ENCODE data around the gene GRIK4. TPM values are rescaled to one million over a fixed set of nuclear protein-coding genes. Genes with fewer than 3 reads are reported as not detected.

GRIK4 gene
- total RNA-seq, 1 donor from 2014 or later = 2.2 TPM

- peaks cover 12% of the 10 kb centered on the region for H3K4me1 Mint-ChIP-seq (ENCODE audit: low read depth, unreplicated experiment)
- no peak for FAIRE-seq
- no peaks in the 10 kb centered on the region for H3K36me3 ChIP-seq (ENCODE audit: insufficient read depth, low read length)
- H3K4me1 ChIP-seq (ENCODE audit: insufficient read depth, low read length) = no peaks in the 10 kb centered on the region
- no peak overlapping the region for H3K27ac Mint-ChIP-seq (ENCODE audit: unreplicated experiment)
- H3K4me3 ChIP-seq (ENCODE audit: insufficient read depth, low read depth, low read length) = no peak overlapping the region
- H3K27me3 ChIP-seq (ENCODE audit: insufficient read depth, low read length) = no peaks in the 10 kb centered on the region
- H3K36me3 Mint-ChIP-seq (ENCODE audit: low read depth, unreplicated experiment) = peaks cover 8% of the 10 kb centered on the region
- no peak overlapping the region for H3K9ac ChIP-seq (ENCODE audit: low read length)
- no peak overlapping the region for H3K4me3 Mint-ChIP-seq (ENCODE audit: unreplicated experiment)
- H3K9me3 ChIP-seq (ENCODE audit: insufficient read depth, low read depth, low read length) = no peaks in the 10 kb centered on the region
- no peaks in the 10 kb centered on the region for H3K9me3 Mint-ChIP-seq (ENCODE audit: unreplicated experiment)
- TF ChIP-seq CTCF (IDR thresholded peaks at IDR 0.05; ENCODE audit: insufficient read depth, low read depth, low read length) = no peak
- TF ChIP-seq EZH2 (IDR thresholded peaks at IDR 0.05; ENCODE audit: insufficient read depth, low read length) = no peak
- peaks cover 13% of the 10 kb centered on the region for H3K27me3 Mint-ChIP-seq (ENCODE audit: low read depth, unreplicated experiment)
- H3K4me2 ChIP-seq (ENCODE audit: low read length) = no peak overlapping the region
- no peaks in the 10 kb centered on the region for H3K79me2 ChIP-seq (ENCODE audit: insufficient read depth, low read length)
- H3K27ac ChIP-seq (ENCODE audit: low read depth, low read length) = no peak overlapping the region
- no peak overlapping the region for H2AFZ ChIP-seq (ENCODE audit: low read depth, low read length)
- DNase-seq (ENCODE audit: low read depth) = peak; percentile 39
- no peaks in the 10 kb centered on the region for H4K20me1 ChIP-seq (ENCODE audit: insufficient read depth, low read length)
These were observed 351.8 kb downstream of the GRIK4 start for GRCh38 chr11:120863359-120863758.

- Histone ChIP-seq H3K79me2 (ENCODE audit: insufficient read depth, low read length) (no peaks in the 10 kb centered on the region), H2AFZ (ENCODE audit: low read depth, low read length) (no peak overlapping the region), H3K4me2 (ENCODE audit: low read length) (no peak overlapping the region), H3K4me3 (ENCODE audit: insufficient read depth, low read depth, low read length) (no peak overlapping the region), H3K9ac (ENCODE audit: low read length) (no peak overlapping the region), H3K4me1 (ENCODE audit: insufficient read depth, low read length) (no peaks in the 10 kb centered on the region), H3K27ac (ENCODE audit: low read depth, low read length) (no peak overlapping the region), H4K20me1 (ENCODE audit: insufficient read depth, low read length) (no peaks in the 10 kb centered on the region), H3K36me3 (ENCODE audit: insufficient read depth, low read length) (no peaks in the 10 kb centered on the region), H3K27me3 (ENCODE audit: insufficient read depth, low read length) (peaks cover 1% of the 10 kb centered on the region), H3K9me3 (ENCODE audit: insufficient read depth, low read depth, low read length) (no peaks in the 10 kb centered on the region)
- Mint-ChIP-seq H3K27ac (ENCODE audit: unreplicated experiment) (no peak overlapping the region), H3K36me3 (ENCODE audit: low read depth, unreplicated experiment) (peaks cover 7% of the 10 kb centered on the region), H3K27me3 (ENCODE audit: low read depth, unreplicated experiment) (peaks cover 41% of the 10 kb centered on the region), H3K4me1 (ENCODE audit: low read depth, unreplicated experiment) (peaks cover 5% of the 10 kb centered on the region), H3K9me3 (ENCODE audit: unreplicated experiment) (no peaks in the 10 kb centered on the region), H3K4me3 (ENCODE audit: unreplicated experiment) (no peak overlapping the region)
- DNase-seq (ENCODE audit: low read depth) (no peak), FAIRE-seq (no peak)
- TF ChIP-seq CTCF (IDR thresholded peaks at IDR 0.05; ENCODE audit: insufficient read depth, low read depth, low read length) = no peak
- TF ChIP-seq EZH2 (IDR thresholded peaks at IDR 0.05; ENCODE audit: insufficient read depth, low read length) = no peak
These were observed 355.5 kb downstream of the GRIK4 start for GRCh38 chr11:120867024-120867423.

GRCh38 chr11:120867531-120867930 is 356.0 kb downstream of the GRIK4 start:
- no peak for DNase-seq (ENCODE audit: low read depth)
- no peak overlapping the region for H3K4me3 Mint-ChIP-seq (ENCODE audit: unreplicated experiment)
- no peak overlapping the region for H3K27ac Mint-ChIP-seq (ENCODE audit: unreplicated experiment)
- peaks cover 45% of the 10 kb centered on the region for H3K27me3 Mint-ChIP-seq (ENCODE audit: low read depth, unreplicated experiment)
- Histone ChIP-seq H3K9me3 (ENCODE audit: insufficient read depth, low read depth, low read length) (no peaks in the 10 kb centered on the region), H3K79me2 (ENCODE audit: insufficient read depth, low read length) (no peaks in the 10 kb centered on the region), H3K4me3 (ENCODE audit: insufficient read depth, low read depth, low read length) (no peak overlapping the region), H3K27ac (ENCODE audit: low read depth, low read length) (no peak overlapping the region), H4K20me1 (ENCODE audit: insufficient read depth, low read length) (no peaks in the 10 kb centered on the region), H3K36me3 (ENCODE audit: insufficient read depth, low read length) (no peaks in the 10 kb centered on the region), H2AFZ (ENCODE audit: low read depth, low read length) (no peak overlapping the region), H3K27me3 (ENCODE audit: insufficient read depth, low read length) (peaks cover 3% of the 10 kb centered on the region), H3K4me1 (ENCODE audit: insufficient read depth, low read length) (no peaks in the 10 kb centered on the region), H3K4me2 (ENCODE audit: low read length) (no peak overlapping the region), H3K9ac (ENCODE audit: low read length) (no peak overlapping the region)
- no peak for FAIRE-seq
- TF ChIP-seq CTCF (IDR thresholded peaks at IDR 0.05; ENCODE audit: insufficient read depth, low read depth, low read length) = no peak
- no peak for TF ChIP-seq EZH2 (IDR thresholded peaks at IDR 0.05; ENCODE audit: insufficient read depth, low read length)
- H3K4me1 Mint-ChIP-seq (ENCODE audit: low read depth, unreplicated experiment) = peaks cover 5% of the 10 kb centered on the region
- H3K9me3 Mint-ChIP-seq (ENCODE audit: unreplicated experiment) = no peaks in the 10 kb centered on the region
- peaks cover 5% of the 10 kb centered on the region for H3K36me3 Mint-ChIP-seq (ENCODE audit: low read depth, unreplicated experiment)
